Measurements from ENCODE around the gene DIS3L2.

- TF ChIP-seq CTCF (IDR thresholded peaks at IDR 0.05) (no peak), POLR2A (IDR thresholded peaks at IDR 0.05) (no peak)
Observed at GRCh38 chr2:232341061-232341738, 379.7 kb downstream of the DIS3L2 start.
